ENCODE results near the gene GRM3.

Gene GRM3

GRCh38 chr7:86784765-86785164 lies 141.1 kb downstream of the GRM3 start:
- no peak for DNase-seq

- no peak for DNase-seq
Observed at GRCh38 chr7:86785641-86786040, 141.9 kb downstream of the GRM3 start.

- DNase-seq = no peak
Observed at GRCh38 chr7:86786376-86786775, 142.7 kb downstream of the GRM3 start.

- no peak for DNase-seq
Observed at GRCh38 chr7:86788948-86789347, 145.2 kb downstream of the GRM3 start.

GRCh38 chr7:86790383-86790782 lies 146.7 kb downstream of the GRM3 start:
- DNase-seq = no peak

- no peak for DNase-seq
Observed at GRCh38 chr7:86792260-86792659, 148.6 kb downstream of the GRM3 start.

- no peak for DNase-seq
Observed at GRCh38 chr7:86793136-86793535, 149.4 kb downstream of the GRM3 start.

- peak in 12 of 51 donors; percentile 4 to 53 (median 10) for DNase-seq
Observed at GRCh38 chr7:86814661-86815379, 171.1 kb downstream of the GRM3 start.

GRCh38 chr7:86815556-86815955 lies 171.8 kb downstream of the GRM3 start:
- DNase-seq = no peak

- no peak for DNase-seq
Observed at GRCh38 chr7:86818903-86819302, 175.2 kb downstream of the GRM3 start.

GRCh38 chr7:86823769-86824168 lies 180.1 kb downstream of the GRM3 start:
- DNase-seq = no peak

GRCh38 chr7:86825264-86825663 lies 181.6 kb downstream of the GRM3 start:
- DNase-seq = no peak

GRCh38 chr7:86826948-86827347 lies 183.2 kb downstream of the GRM3 start:
- no peak for DNase-seq

- DNase-seq = no peak
Observed at GRCh38 chr7:86833360-86833759, 189.7 kb downstream of the GRM3 start.

GRCh38 chr7:86837235-86837634 lies 193.5 kb downstream of the GRM3 start:
- no peak for DNase-seq

- DNase-seq = no peak
Observed at GRCh38 chr7:86844608-86845007, 200.9 kb downstream of the GRM3 start.

- DNase-seq = no peak
Observed at GRCh38 chr7:86846494-86847190, 202.9 kb downstream of the GRM3 start.

GRCh38 chr7:86848226-86848625 lies 204.5 kb downstream of the GRM3 start:
- DNase-seq = no peak

GRCh38 chr7:86851566-86851965 lies 207.9 kb downstream of the GRM3 start:
- no peak for DNase-seq

GRCh38 chr7:86863452-86863851 lies 219.7 kb downstream of the GRM3 start:
- no peak for DNase-seq

- peak in 19 of 51 donors; percentile 1 to 46 (median 11) for DNase-seq
Observed at GRCh38 chr7:86867163-86867762, 223.6 kb downstream of the GRM3 start.

GRCh38 chr7:86876146-86876545 lies 232.4 kb downstream of the GRM3 start:
- no peak for DNase-seq

GRCh38 chr7:86884152-86884551 lies 240.4 kb downstream of the GRM3 start:
- no peak for DNase-seq

Measured in hypothalamus (tissue), 51 donors.